Progenitor cell of endocrine pancreas (in vitro differentiated cells): ENCODE data around the gene HS3ST3A1. TPM values are rescaled to one million over a fixed set of nuclear protein-coding genes. Genes with fewer than 3 reads are reported as not detected.
"Not testable (repeated sequence)": the region's sequence is repeated elsewhere in the genome, so short reads cannot be mapped to it uniquely, and the experiment has no call there.

ENCODE experiments used
- DNase-seq: peaks from one replicate; pipeline ENCODE4 v3.0.0; 2021; ENCODE audit warnings: low spot score; ENCODE audit not compliant: unreplicated experiment
- H3K27ac Mint-ChIP-seq: 2 replicates; pipeline ENCODE4 v1.8.0; 2021; ENCODE audit warnings: mild to moderate bottlenecking, moderate library complexity, mixed read lengths
- H3K27me3 Mint-ChIP-seq: 2 replicates; pipeline ENCODE4 v1.8.0; 2021; ENCODE audit warnings: mixed read lengths
- H3K36me3 Mint-ChIP-seq: 2 replicates; pipeline ENCODE4 v1.8.0; 2022; ENCODE audit warnings: mixed read lengths; ENCODE audit not compliant: insufficient read depth
- H3K4me1 Mint-ChIP-seq: 2 replicates; pipeline ENCODE4 v1.8.0; 2021; ENCODE audit warnings: low read depth, mixed read lengths
- H3K4me3 Mint-ChIP-seq: 2 replicates; pipeline ENCODE4 v1.8.0; 2021; ENCODE audit warnings: low read depth, mild to moderate bottlenecking, moderate library complexity, mixed read lengths
- H3K9me3 Mint-ChIP-seq: 2 replicates; pipeline ENCODE4 v1.8.0; 2021; ENCODE audit warnings: low read depth, mixed read lengths
- total RNA-seq: library from RNA; stranded (reverse); gene quantifications from 2 replicates; pipeline ENCODE4 v1.2.1, GENCODE V29; 2021
- TF ChIP-seq, protein P1 (sequence below): fragments of 200-600 bp; sonication (generic); IDR thresholded peaks from one replicate; pipeline ENCODE4 v1.5.0; 2021; ENCODE audit warnings: antibody characterized with exemption, mild to moderate bottlenecking; ENCODE audit not compliant: unreplicated experiment

The HS3ST3A1 gene
- total RNA-seq, 1 donor from 2014 or later: 8.8 TPM

DNA sequence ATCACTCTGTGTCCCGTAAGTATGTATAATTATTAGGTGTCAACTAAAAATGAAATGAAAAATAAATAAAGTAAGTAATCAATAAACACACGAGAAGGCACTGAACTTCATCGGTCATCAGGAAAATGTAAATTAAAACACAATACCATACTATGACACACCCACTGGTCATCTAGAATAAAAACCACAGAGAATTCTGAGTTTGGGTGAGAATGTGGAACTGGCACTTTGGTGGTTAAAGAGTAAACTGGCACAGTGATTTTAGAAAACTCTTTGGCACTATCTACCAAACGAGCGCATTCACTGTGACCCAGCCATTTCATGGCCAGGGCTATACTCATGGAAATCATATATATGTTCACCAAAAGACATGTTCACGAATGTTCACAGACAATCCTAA is 98.2 kb downstream of the HS3ST3A1 start:
- no peak overlapping the region for H3K4me3 Mint-ChIP-seq
- no peaks in the 10 kb centered on the region for H3K27me3 Mint-ChIP-seq
- peaks cover 9% of the 10 kb centered on the region for H3K4me1 Mint-ChIP-seq
- no peak overlapping the region for H3K27ac Mint-ChIP-seq
- TF ChIP-seq, protein P1, sequence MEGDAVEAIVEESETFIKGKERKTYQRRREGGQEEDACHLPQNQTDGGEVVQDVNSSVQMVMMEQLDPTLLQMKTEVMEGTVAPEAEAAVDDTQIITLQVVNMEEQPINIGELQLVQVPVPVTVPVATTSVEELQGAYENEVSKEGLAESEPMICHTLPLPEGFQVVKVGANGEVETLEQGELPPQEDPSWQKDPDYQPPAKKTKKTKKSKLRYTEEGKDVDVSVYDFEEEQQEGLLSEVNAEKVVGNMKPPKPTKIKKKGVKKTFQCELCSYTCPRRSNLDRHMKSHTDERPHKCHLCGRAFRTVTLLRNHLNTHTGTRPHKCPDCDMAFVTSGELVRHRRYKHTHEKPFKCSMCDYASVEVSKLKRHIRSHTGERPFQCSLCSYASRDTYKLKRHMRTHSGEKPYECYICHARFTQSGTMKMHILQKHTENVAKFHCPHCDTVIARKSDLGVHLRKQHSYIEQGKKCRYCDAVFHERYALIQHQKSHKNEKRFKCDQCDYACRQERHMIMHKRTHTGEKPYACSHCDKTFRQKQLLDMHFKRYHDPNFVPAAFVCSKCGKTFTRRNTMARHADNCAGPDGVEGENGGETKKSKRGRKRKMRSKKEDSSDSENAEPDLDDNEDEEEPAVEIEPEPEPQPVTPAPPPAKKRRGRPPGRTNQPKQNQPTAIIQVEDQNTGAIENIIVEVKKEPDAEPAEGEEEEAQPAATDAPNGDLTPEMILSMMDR: no peak
- H3K36me3 Mint-ChIP-seq: peaks cover 2% of the 10 kb centered on the region
- DNase-seq: no peak
- H3K9me3 Mint-ChIP-seq: peaks cover 3% of the 10 kb centered on the region

DNA sequence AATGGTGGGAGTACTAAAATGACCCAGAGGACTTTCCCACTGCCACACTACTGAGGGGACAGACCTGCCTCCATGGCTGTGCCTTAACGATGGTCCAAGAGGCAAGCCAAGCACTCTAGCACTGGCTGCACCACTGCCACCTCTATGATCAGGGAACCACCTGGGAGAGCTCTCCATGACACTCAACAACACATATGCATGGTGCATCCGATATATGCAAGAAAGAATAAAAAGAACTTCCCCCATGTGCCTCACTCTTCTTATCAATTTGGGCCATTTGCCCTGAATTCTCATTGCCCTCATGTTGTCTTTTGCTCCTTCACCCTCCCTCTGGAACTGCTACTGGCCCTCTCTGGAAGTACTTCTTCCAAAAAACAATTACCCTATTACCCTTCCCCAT is 99.5 kb downstream of the HS3ST3A1 start:
- no peak for DNase-seq
- Mint-ChIP-seq H3K4me1 (peaks cover 9% of the 10 kb centered on the region), H3K27me3 (no peaks in the 10 kb centered on the region), H3K9me3 (peaks cover 3% of the 10 kb centered on the region), H3K36me3 (peaks cover 2% of the 10 kb centered on the region), H3K27ac (peak overlapping the region; percentile 54), H3K4me3 (no peak overlapping the region)
- TF ChIP-seq, protein P1: no peak

DNA sequence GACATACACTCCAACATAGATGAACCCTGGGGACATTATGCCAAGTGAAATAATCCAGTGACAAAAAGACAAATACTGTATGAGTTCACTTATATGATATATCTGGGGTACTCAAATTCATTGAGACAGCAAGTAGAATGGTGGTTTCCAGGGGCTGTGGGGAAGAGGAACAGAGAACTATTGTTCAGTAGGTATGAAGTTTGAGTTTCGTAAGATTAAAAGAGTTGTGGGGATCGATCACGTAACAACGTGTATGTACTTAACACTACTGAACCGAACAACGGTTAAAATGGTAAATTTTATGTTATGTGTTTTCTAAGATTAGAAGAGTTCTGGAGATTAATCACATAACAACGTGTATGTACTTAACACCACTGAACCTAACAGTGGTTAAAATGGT is 100.8 kb downstream of the HS3ST3A1 start:
- H3K4me3 Mint-ChIP-seq: no peak overlapping the region
- H3K27ac Mint-ChIP-seq: no peak overlapping the region
- H3K4me1 Mint-ChIP-seq: peaks cover 8% of the 10 kb centered on the region
- H3K36me3 Mint-ChIP-seq: peaks cover 7% of the 10 kb centered on the region
- no peak for DNase-seq
- peaks cover 3% of the 10 kb centered on the region for H3K9me3 Mint-ChIP-seq
- H3K27me3 Mint-ChIP-seq: no peaks in the 10 kb centered on the region
- TF ChIP-seq, protein P1: no peak

DNA sequence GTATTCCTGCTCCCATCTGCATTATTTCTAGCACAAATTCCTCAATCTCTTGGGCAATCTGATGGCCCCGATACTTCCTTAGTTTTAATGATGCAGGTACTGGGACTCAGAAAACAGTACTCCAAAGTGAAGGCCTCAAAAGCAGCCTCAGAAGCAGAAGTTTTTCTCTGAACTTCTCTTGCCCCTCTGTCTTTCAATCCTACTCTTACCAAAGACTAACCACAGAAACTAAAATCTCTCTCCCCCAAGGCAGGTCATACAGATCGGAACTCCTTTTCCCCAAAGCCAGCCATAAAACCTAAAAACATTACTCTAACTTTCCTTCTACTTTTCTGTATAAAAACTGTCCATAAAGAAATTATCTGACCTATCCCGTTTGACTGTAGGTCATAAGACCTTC is 103.5 kb downstream of the HS3ST3A1 start:
- Mint-ChIP-seq H3K9me3 (peaks cover 3% of the 10 kb centered on the region), H3K36me3 (peaks cover 14% of the 10 kb centered on the region), H3K27ac (no peak overlapping the region), H3K27me3 (no peaks in the 10 kb centered on the region), H3K4me1 (peaks cover 1% of the 10 kb centered on the region), H3K4me3 (no peak overlapping the region)
- TF ChIP-seq, protein P1: no peak
- DNase-seq: no peak

DNA sequence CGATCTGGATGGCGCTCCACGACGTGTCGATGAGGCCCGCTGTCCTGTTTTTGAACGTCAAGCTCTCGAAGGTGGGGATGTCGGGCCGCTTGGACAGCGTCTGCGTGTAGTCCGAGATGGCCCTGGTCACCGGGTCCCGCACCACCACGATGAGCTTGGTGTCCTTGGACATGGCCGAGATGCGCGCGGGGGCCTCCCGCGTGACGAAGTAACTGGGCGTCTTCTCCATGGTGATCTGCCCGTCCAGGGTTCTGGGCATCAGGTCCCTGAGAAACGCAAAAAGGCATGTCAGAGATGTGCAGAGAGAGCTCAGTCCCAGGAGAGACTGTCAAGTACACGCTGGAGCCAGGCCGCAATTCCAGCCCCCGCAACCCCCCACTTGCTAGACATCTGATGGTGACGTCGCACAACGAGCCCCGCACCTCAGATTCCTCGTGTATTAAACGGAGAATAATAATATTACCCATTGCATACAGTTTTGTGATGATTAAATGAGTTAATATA is 105.1 kb downstream of the HS3ST3A1 start:
- not testable (repeated sequence) for H3K4me3 Mint-ChIP-seq, H3K27ac Mint-ChIP-seq, H3K4me1 Mint-ChIP-seq

DNA sequence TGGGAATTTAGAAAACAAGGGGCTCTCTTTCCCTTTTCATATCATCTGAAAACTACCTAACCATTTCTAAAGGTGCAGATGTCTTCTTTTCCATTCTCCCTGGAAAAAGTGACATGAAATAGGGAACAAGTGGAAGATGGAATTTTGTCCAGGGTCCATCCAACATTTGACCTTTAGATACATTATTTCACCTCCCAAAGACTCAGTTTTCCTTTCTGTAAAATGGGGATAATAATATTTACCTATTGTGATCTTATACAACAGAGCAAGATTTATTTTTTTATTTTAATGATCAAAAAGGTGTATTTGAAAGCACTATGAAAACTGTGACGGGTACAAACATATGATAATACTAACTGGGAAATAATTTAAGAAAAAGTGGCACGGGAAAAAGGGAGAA is 106.3 kb downstream of the HS3ST3A1 start:
- TF ChIP-seq, protein P1: no peak
- no peaks in the 10 kb centered on the region for H3K9me3 Mint-ChIP-seq
- H3K4me1 Mint-ChIP-seq: peaks cover 1% of the 10 kb centered on the region
- peaks cover 13% of the 10 kb centered on the region for H3K36me3 Mint-ChIP-seq
- no peaks in the 10 kb centered on the region for H3K27me3 Mint-ChIP-seq
- no peak for DNase-seq
- no peak overlapping the region for H3K4me3 Mint-ChIP-seq
- H3K27ac Mint-ChIP-seq: no peak overlapping the region

More for the DNA sequence above, 105.1 kb downstream of the HS3ST3A1 start:
- H3K9me3 Mint-ChIP-seq, H3K27me3 Mint-ChIP-seq, DNase-seq: not testable (repeated sequence)
- H3K36me3 Mint-ChIP-seq: peaks cover 14% of the 10 kb centered on the region
